ENCODE results near the gene CNKSR3. TPM values are rescaled to one million over a fixed set of nuclear protein-coding genes. Genes with fewer than 3 reads are reported as not detected.

Gene CNKSR3
- total and polyA plus RNA-seq, 4 experiments from 2014 or later, result not detected

DNA sequence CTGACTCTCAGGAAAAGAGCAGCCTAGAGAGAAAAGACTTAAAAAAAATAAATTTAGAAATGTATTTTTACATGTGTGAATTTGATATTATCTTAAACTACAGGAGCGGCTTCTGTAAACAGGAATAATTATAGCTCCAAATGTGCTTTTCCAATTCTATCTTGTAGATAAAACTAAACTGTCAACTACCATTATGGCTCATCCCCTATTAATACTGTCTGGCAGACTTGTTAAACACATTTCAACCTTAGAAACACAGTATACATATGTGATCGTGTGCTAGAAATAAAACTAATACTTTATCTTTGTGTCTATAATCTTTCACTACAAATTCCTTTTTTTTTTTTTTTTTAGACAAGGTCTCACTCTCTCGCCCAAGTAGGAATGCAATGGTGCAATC is 75.8 kb downstream of the CNKSR3 start:
- Mint-ChIP-seq H3K36me3 (no peaks in the 10 kb centered on the region), H3K27me3 (peaks cover 3 to 11% of the 10 kb centered on the region in 2 donors), H3K9me3 (peaks cover 0 to 8% (median 2%) of the 10 kb centered on the region in 8 donors), H3K27ac (no peak overlapping the region), H3K4me3 (no peak overlapping the region), H3K4me1 (no peaks in the 10 kb centered on the region)
- Histone ChIP-seq H3K4me1 (ENCODE audit: insufficient read depth, low read length) (no peaks in the 10 kb centered on the region), H3K4me3 (ENCODE audit: low read length in 2 of 2) (no peak overlapping the region), H3K36me3 (ENCODE audit: insufficient read depth, low read length) (no peaks in the 10 kb centered on the region), H3K27me3 (ENCODE audit: insufficient read depth, low read length) (no peaks in the 10 kb centered on the region), H3K9me3 (ENCODE audit: control insufficient read depth in 1 of 2, low read length in 2 of 2) (no peaks in the 10 kb centered on the region), H3K27ac (ENCODE audit: low read depth, low read length) (no peak overlapping the region)
- DNase-seq, result no peak
- ChIA-PET CTCF (ENCODE audit: partially characterized antibody) (no interaction called here), POLR2A (ENCODE audit: partially characterized antibody) (no interaction called here)
- intact Hi-C loops (cut with micrococcal nuclease), result no loop called here

DNA sequence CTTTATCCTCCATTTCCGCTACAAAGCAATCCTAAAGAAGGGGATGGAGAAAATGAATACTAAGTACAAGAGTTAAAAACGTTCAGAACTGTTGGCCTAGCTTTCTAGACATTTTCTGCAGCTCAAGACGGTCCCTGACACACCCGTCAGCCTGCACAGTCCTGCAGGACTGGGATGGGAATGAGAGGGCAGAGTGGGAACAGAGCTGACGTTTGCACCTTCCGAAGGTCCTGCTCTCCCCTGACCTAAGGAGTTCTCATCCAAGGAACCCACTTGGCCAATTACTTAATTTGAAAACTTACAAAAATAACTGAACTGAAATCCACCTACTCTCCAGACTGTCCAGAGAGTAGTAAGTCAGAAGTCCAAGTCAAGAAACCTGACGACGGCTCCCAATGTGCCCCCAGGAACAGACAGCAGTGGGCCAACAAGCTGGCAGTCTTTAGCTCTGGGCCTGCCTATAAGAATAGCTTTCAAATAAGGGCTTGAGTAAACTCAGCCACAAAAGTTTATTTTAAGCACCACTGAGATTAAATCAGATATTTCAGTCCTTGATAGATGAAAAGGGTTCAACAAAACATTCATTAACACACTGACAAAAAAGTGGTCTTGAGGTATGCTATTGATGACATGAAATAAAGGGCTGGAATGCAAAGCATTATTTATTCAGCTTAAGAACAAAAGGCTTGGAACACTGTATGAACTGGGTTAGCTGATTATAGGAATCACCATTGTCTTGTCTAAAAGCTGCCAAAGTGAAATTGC is 76.8 kb downstream of the CNKSR3 start:
- POLR2A ChIA-PET (ENCODE audit: partially characterized antibody), result no interaction called here
- Mint-ChIP-seq H3K36me3 (no peaks in the 10 kb centered on the region), H3K27ac (no peak overlapping the region), H3K27me3 (peaks cover 1 to 10% of the 10 kb centered on the region in 2 donors), H3K9me3 (peaks cover 0 to 8% (median 2%) of the 10 kb centered on the region in 8 donors), H3K4me3 (no peak overlapping the region), H3K4me1 (no peaks in the 10 kb centered on the region)
- H3K27ac ChIP-seq (ENCODE audit: low read depth, low read length), result no peak overlapping the region
- H3K4me1 ChIP-seq (ENCODE audit: insufficient read depth, low read length), result no peaks in the 10 kb centered on the region
- no peak overlapping the region for H3K4me3 ChIP-seq (ENCODE audit: low read length in 2 of 2)
- H3K36me3 ChIP-seq (ENCODE audit: insufficient read depth, low read length), result no peaks in the 10 kb centered on the region
- CTCF ChIA-PET (ENCODE audit: partially characterized antibody), result no interaction called here
- no peak for DNase-seq
- intact Hi-C loops (cut with micrococcal nuclease), result no loop called here
- H3K9me3 ChIP-seq (ENCODE audit: control insufficient read depth in 1 of 2, low read length in 2 of 2), result no peaks in the 10 kb centered on the region
- H3K27me3 ChIP-seq (ENCODE audit: insufficient read depth, low read length), result no peaks in the 10 kb centered on the region

DNA sequence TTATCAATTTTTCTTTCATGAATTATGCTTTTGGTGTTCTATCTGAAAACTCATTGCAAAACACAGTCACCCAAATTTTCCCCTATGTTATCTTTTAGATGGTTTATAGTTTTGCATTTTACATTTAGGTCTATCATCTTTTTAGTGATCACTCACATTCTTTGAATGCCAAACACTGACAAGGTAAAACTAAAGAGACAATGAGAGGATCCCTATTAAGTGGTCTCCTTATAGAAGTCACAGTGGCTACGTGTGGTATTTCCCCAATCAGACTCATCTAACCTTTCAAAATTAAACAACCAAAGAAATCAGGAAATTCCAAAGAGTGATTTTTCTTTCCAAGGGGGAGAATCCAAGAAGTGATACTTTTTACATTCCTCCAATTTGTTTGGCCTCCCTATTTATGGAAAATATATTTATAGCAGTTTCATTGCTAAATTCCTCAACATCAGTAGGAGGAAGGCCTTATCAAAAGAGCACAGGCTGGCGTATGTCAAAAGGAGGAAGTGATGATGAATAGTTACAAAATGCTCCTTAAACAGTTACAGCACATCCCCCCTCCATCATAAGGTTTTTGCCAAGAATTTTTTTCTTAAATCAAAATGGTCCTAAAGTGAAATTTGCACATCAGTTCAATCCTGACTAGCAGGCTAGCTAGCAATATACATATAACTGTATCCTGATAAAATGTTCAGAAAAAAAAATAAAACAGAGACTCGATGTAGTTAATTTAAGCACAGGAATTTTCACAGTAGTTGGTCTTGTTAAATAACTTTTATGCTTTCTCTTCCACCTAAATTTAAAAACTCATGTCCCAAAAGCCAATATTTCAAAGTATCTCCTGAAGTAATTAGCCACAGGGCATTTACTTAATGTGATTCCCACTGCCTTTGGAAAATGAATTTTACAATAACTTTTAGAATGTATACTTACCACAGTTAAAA is 77.7 kb downstream of the CNKSR3 start:
- peaks cover 1 to 7% of the 10 kb centered on the region in 2 donors for H3K27me3 Mint-ChIP-seq
- Histone ChIP-seq H3K4me3 (ENCODE audit: low read length in 2 of 2) (no peak overlapping the region), H3K27me3 (ENCODE audit: insufficient read depth, low read length) (no peaks in the 10 kb centered on the region), H3K27ac (ENCODE audit: low read depth, low read length) (no peak overlapping the region), H3K9me3 (ENCODE audit: control insufficient read depth in 1 of 2, low read length in 2 of 2) (no peaks in the 10 kb centered on the region), H3K36me3 (ENCODE audit: insufficient read depth, low read length) (no peaks in the 10 kb centered on the region), H3K4me1 (ENCODE audit: insufficient read depth, low read length) (no peaks in the 10 kb centered on the region)
- H3K27ac Mint-ChIP-seq, result no peak overlapping the region
- DNase-seq, result no peak
- ChIA-PET CTCF (ENCODE audit: partially characterized antibody) (no interaction called here), POLR2A (ENCODE audit: partially characterized antibody) (no interaction called here)
- no peaks in the 10 kb centered on the region for H3K4me1 Mint-ChIP-seq
- intact Hi-C loops (cut with micrococcal nuclease), result no loop called here
- H3K36me3 Mint-ChIP-seq, result no peaks in the 10 kb centered on the region
- peaks cover 0 to 8% (median 2%) of the 10 kb centered on the region in 8 donors for H3K9me3 Mint-ChIP-seq
- H3K4me3 Mint-ChIP-seq, result no peak overlapping the region

DNA sequence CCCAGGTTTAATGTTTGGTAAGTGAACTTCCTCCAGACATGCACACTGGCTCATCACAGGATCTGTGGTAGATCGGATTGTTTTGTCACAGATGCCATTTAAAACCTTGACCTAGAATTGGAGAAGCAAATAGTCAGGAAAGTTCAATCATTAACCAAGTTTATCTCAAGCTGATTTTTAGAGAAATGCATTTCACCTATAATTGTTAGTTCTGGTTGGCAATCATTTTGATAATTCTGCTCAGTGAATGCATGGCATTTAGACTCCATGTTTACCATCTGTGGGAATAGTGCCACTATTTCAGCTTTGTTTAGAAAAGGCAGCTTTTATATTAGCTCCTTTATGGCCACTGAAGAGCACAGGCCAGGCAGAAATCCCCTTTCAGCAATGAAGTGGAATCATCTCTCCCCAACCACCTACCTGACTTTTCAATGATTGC is 80.0 kb downstream of the CNKSR3 start:
- no peaks in the 10 kb centered on the region for H3K4me1 Mint-ChIP-seq
- Histone ChIP-seq H3K27me3 (ENCODE audit: insufficient read depth, low read length) (no peaks in the 10 kb centered on the region), H3K4me1 (ENCODE audit: insufficient read depth, low read length) (no peaks in the 10 kb centered on the region), H3K4me3 (ENCODE audit: low read length in 2 of 2) (no peak overlapping the region), H3K27ac (ENCODE audit: low read depth, low read length) (no peak overlapping the region), H3K9me3 (ENCODE audit: control insufficient read depth in 1 of 2, low read length in 2 of 2) (no peaks in the 10 kb centered on the region), H3K36me3 (ENCODE audit: insufficient read depth, low read length) (no peaks in the 10 kb centered on the region)
- no peak overlapping the region for H3K27ac Mint-ChIP-seq
- ChIA-PET CTCF (ENCODE audit: partially characterized antibody) (no interaction called here), POLR2A (ENCODE audit: partially characterized antibody) (no interaction called here)
- H3K27me3 Mint-ChIP-seq, result peaks cover 0 to 2% of the 10 kb centered on the region in 2 donors
- H3K4me3 Mint-ChIP-seq, result no peak overlapping the region
- intact Hi-C loops (cut with micrococcal nuclease), result no loop called here
- H3K9me3 Mint-ChIP-seq, result peaks cover 0 to 8% (median 2%) of the 10 kb centered on the region in 8 donors
- no peaks in the 10 kb centered on the region for H3K36me3 Mint-ChIP-seq
- DNase-seq, result no peak

DNA sequence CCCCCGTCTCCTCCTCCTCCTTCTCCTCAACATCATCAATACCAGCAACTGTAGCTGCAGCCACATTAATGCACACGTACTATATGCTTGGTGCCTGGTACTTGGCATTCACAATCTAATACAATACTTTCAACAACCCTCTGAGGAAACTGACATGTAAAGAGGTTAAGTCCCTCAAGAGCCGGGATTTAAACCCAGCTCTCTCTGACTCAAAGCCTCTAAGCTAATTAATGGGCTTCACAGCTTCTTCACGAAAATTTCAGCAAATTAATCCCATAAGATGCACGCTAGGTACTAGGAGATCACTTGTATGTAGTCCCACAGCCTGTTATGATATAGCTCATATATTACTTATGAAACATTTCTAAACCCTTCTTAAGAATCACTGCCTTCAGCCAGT is 80.8 kb downstream of the CNKSR3 start:
- Histone ChIP-seq H3K9me3 (ENCODE audit: control insufficient read depth in 1 of 2, low read length in 2 of 2) (no peaks in the 10 kb centered on the region), H3K27me3 (ENCODE audit: insufficient read depth, low read length) (no peaks in the 10 kb centered on the region), H3K4me1 (ENCODE audit: insufficient read depth, low read length) (no peaks in the 10 kb centered on the region), H3K4me3 (ENCODE audit: low read length in 2 of 2) (no peak overlapping the region), H3K36me3 (ENCODE audit: insufficient read depth, low read length) (no peaks in the 10 kb centered on the region), H3K27ac (ENCODE audit: low read depth, low read length) (no peak overlapping the region)
- Mint-ChIP-seq H3K9me3 (peaks cover 0 to 8% (median 2%) of the 10 kb centered on the region in 8 donors), H3K27ac (no peak overlapping the region), H3K36me3 (no peaks in the 10 kb centered on the region), H3K27me3 (no peaks in the 10 kb centered on the region), H3K4me3 (no peak overlapping the region), H3K4me1 (no peaks in the 10 kb centered on the region)
- POLR2A ChIA-PET (ENCODE audit: partially characterized antibody), result no interaction called here
- intact Hi-C loops (cut with micrococcal nuclease), result no loop called here
- CTCF ChIA-PET (ENCODE audit: partially characterized antibody), result no interaction called here
- no peak for DNase-seq

DNA sequence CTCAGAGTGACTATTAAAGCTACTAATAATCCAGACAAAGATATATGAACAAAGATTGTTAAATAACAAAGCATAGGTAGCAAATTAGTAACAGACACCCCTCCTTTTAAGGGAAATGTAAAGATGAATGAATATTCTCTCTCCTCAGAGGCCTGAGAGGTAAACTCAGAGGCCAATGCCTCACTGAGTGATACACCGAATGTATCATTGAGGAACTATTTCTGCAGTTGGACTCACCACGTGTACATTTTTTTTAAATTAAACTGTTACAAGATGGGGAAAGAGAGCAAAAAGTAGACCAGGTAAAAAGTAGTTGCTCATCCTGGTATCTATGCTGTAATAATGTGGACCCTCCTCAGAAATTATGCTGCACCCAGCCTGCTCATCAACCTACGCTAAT is 81.6 kb downstream of the CNKSR3 start:
- Histone ChIP-seq H3K9me3 (ENCODE audit: control insufficient read depth in 1 of 2, low read length in 2 of 2) (no peaks in the 10 kb centered on the region), H3K4me1 (ENCODE audit: insufficient read depth, low read length) (no peaks in the 10 kb centered on the region), H3K4me3 (ENCODE audit: low read length in 2 of 2) (no peak overlapping the region), H3K27me3 (ENCODE audit: insufficient read depth, low read length) (no peaks in the 10 kb centered on the region), H3K27ac (ENCODE audit: low read depth, low read length) (no peak overlapping the region), H3K36me3 (ENCODE audit: insufficient read depth, low read length) (no peaks in the 10 kb centered on the region)
- Mint-ChIP-seq H3K36me3 (no peaks in the 10 kb centered on the region), H3K9me3 (peaks cover 0 to 8% (median 2%) of the 10 kb centered on the region in 8 donors), H3K27me3 (no peaks in the 10 kb centered on the region), H3K4me3 (no peak overlapping the region), H3K4me1 (no peaks in the 10 kb centered on the region), H3K27ac (no peak overlapping the region)
- CTCF ChIA-PET (ENCODE audit: partially characterized antibody), result no interaction called here
- POLR2A ChIA-PET (ENCODE audit: partially characterized antibody), result no interaction called here
- no peak for DNase-seq
- intact Hi-C loops (cut with micrococcal nuclease), result no loop called here

DNA sequence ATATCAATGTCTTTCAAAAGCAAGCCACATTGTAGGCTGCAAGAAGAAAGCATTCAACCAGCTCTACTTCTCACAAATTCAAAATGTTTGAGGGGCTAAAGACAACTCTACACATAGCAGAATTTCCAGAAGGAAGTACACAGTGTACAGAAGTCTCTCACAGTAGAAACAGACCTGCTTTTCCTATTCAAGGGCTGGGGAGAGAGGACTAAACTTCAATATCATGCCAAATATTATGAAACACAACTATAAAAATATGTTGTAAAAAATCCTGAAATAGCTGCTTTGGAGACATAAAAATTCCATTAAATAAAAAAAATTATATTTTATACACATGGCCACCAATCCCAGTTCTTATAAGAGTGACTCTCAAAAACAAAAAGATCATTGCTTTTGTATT is 83.0 kb downstream of the CNKSR3 start:
- H3K27ac Mint-ChIP-seq, result no peak overlapping the region
- intact Hi-C loops (cut with micrococcal nuclease), result no loop called here
- no peaks in the 10 kb centered on the region for H3K9me3 ChIP-seq (ENCODE audit: control insufficient read depth in 1 of 2, low read length in 2 of 2)
- CTCF ChIA-PET (ENCODE audit: partially characterized antibody), result no interaction called here
- no peaks in the 10 kb centered on the region for H3K36me3 Mint-ChIP-seq
- no peaks in the 10 kb centered on the region for H3K4me1 ChIP-seq (ENCODE audit: insufficient read depth, low read length)
- no peaks in the 10 kb centered on the region for H3K27me3 Mint-ChIP-seq
- no peaks in the 10 kb centered on the region for H3K27me3 ChIP-seq (ENCODE audit: insufficient read depth, low read length)
- POLR2A ChIA-PET (ENCODE audit: partially characterized antibody), result no interaction called here
- DNase-seq, result no peak
- no peaks in the 10 kb centered on the region for H3K4me1 Mint-ChIP-seq
- H3K9me3 Mint-ChIP-seq, result peaks cover 0 to 7% (median 2%) of the 10 kb centered on the region in 8 donors
- H3K4me3 Mint-ChIP-seq, result no peak overlapping the region
- no peak overlapping the region for H3K4me3 ChIP-seq (ENCODE audit: low read length in 2 of 2)
- no peaks in the 10 kb centered on the region for H3K36me3 ChIP-seq (ENCODE audit: insufficient read depth, low read length)
- no peak overlapping the region for H3K27ac ChIP-seq (ENCODE audit: low read depth, low read length)
